NB4 (cell line): Measurements from ENCODE around the gene LGALS9.

ENCODE experiments used
- CTCF ChIP-seq: IDR thresholded peaks from one replicate; pipeline ENCODE4 v1.5.1; 2012; ENCODE audit warnings: low read depth, low read length
- MAX ChIP-seq: IDR thresholded peaks from 2 replicates; pipeline ENCODE4 v1.6.1; 2011; ENCODE audit warnings: low read depth, low read length
- MYC ChIP-seq: IDR thresholded peaks from 2 replicates; pipeline ENCODE4 v1.6.1; 2011; ENCODE audit warnings: low read depth, low read length
- POLR2A ChIP-seq: IDR thresholded peaks from 2 replicates; pipeline ENCODE4 v1.6.1; 2011; ENCODE audit warnings: mild to moderate bottlenecking; ENCODE audit not compliant: insufficient read length; ENCODE audit errors: extremely low read depth

- TF ChIP-seq CTCF (no peak), POLR2A (no peak), MYC (no peak), MAX (no peak)
These were observed 48.3 kb upstream of the LGALS9 start for GRCh38 chr17:27582696-27583095.
